Stimulated activated naive CD8-positive, alpha-beta T cell treated with anti-CD3 and anti-CD28 coated beads, Interleukin-15, Interleukin-2, amounts not matched to agents 100 U/mL and 50 U/mL, for 24 hours (primary cell): ENCODE measurements around the gene PIGP.
"Not testable (repeated sequence)": the region's sequence is repeated elsewhere in the genome, so short reads cannot be mapped to it uniquely, and the experiment has no call there.

Experiments used
- ATAC-seq: fragments of 150-1000 bp; cut with Tn5 transposase; one replicate; pipeline ENCODE4 v1.10.0; 2021
- DNase-seq: peaks from one replicate; pipeline ENCODE4 v3.0.0; 2021

The PIGP gene

GRCh38 chr21:37076087-37076850, 3.4 kb upstream of the PIGP start:
- ATAC-seq = no peak
- DNase-seq = no peak

- no peak for ATAC-seq
- DNase-seq = no peak
Observed at GRCh38 chr21:37075214-37075770, 2.4 kb upstream of the PIGP start.

- ATAC-seq (no peak), DNase-seq (no peak)
Observed at GRCh38 chr21:37074546-37074945, 1.7 kb upstream of the PIGP start.

GRCh38 chr21:37074197-37074510, 1.3 kb upstream of the PIGP start:
- DNase-seq = no peak
- ATAC-seq = no peak

GRCh38 chr21:37073417-37074196, 736 bp upstream of the PIGP start:
- ATAC-seq = peak; percentile 33
- peak; percentile 67 for DNase-seq

GRCh38 chr21:37072274-37072987, 440 bp downstream of the PIGP start:
- DNase-seq (no peak), ATAC-seq (peak; percentile 71)

- no peak for ATAC-seq
- DNase-seq = peak; percentile 17
Observed at GRCh38 chr21:37071561-37072273, 1.2 kb downstream of the PIGP start.

GRCh38 chr21:37065561-37066177, 7.2 kb downstream of the PIGP start:
- ATAC-seq (no peak), DNase-seq (no peak)

GRCh38 chr21:37064841-37065240, 8.0 kb downstream of the PIGP start:
- ATAC-seq (no peak), DNase-seq (no peak)

- ATAC-seq (no peak), DNase-seq (no peak)
Observed at GRCh38 chr21:37063433-37063832, 9.4 kb downstream of the PIGP start.

- ATAC-seq (no peak), DNase-seq (no peak)
Observed at GRCh38 chr21:37062593-37062935, 10.3 kb downstream of the PIGP start.

GRCh38 chr21:37061926-37062592, 10.8 kb downstream of the PIGP start:
- no peak for DNase-seq
- ATAC-seq = no peak

GRCh38 chr21:37060296-37060695, 12.6 kb downstream of the PIGP start:
- DNase-seq (peak; percentile 22), ATAC-seq (peak; percentile 96)

GRCh38 chr21:37059181-37059580, 13.7 kb downstream of the PIGP start:
- DNase-seq = no peak

GRCh38 chr21:37058261-37058660, 14.6 kb downstream of the PIGP start:
- DNase-seq (no peak), ATAC-seq (no peak)

More at GRCh38 chr21:37059181-37059580, 13.7 kb downstream of the PIGP start:
- no peak for ATAC-seq

GRCh38 chr21:37057614-37058013, 15.3 kb downstream of the PIGP start:
- no peak for DNase-seq
- no peak for ATAC-seq

GRCh38 chr21:37055271-37055855, 17.5 kb downstream of the PIGP start:
- DNase-seq (no peak), ATAC-seq (no peak)

GRCh38 chr21:37049741-37050140, 23.1 kb downstream of the PIGP start:
- DNase-seq, ATAC-seq: not testable (repeated sequence)

- no peak for ATAC-seq
- DNase-seq = no peak
Observed at GRCh38 chr21:37047079-37047478, 25.8 kb downstream of the PIGP start.

GRCh38 chr21:37045556-37045955, 27.3 kb downstream of the PIGP start:
- DNase-seq (no peak), ATAC-seq (no peak)

GRCh38 chr21:37045149-37045548, 27.7 kb downstream of the PIGP start:
- no peak for DNase-seq
- ATAC-seq = no peak
